Lower lobe of right lung (tissue), 2 donors: ENCODE measurements around the gene CERS3. TPM values are rescaled to one million over a fixed set of nuclear protein-coding genes. Genes with fewer than 3 reads are reported as not detected.

Source experiments
- ATAC-seq, 2 donors: fragments of 200-7000 bp; cut with Tn5 transposase; one replicate each; pipeline ENCODE4 v1.9.1; 2020 to 2022; ENCODE audit warnings: mild to moderate bottlenecking in 2 of 2, moderate library complexity in 2 of 2
- DNase-seq: peaks from one replicate; pipeline ENCODE4 v3.0.0-alpha.2; 2020
- H3K27ac ChIP-seq: fragments of 200-600 bp; one replicate; pipeline ENCODE4 v1.8.0; 2022
- H3K27me3 ChIP-seq: fragments of 200-600 bp; one replicate; pipeline ENCODE4 v1.8.0; 2022; ENCODE audit warnings: low read depth
- H3K36me3 ChIP-seq: fragments of 200-600 bp; one replicate; pipeline ENCODE4 v1.8.0; 2022; ENCODE audit warnings: mild to moderate bottlenecking
- H3K4me1 ChIP-seq: fragments of 200-600 bp; one replicate; pipeline ENCODE4 v1.8.0; 2022
- H3K4me3 ChIP-seq: fragments of 200-600 bp; one replicate; pipeline ENCODE4 v1.8.0; 2022; ENCODE audit warnings: mild to moderate bottlenecking
- H3K9me3 ChIP-seq: fragments of 200-600 bp; one replicate; pipeline ENCODE4 v1.8.0; 2022
- intact Hi-C: fragments of 100-400 bp; cut with DNase I; formaldehyde crosslinking; loops from one replicate; pipeline ENCODE4 v1.11.0; 2022
- total RNA-seq: library from RNA; stranded (reverse); fragmentation: NEBNext Ultra II Directional; extraction: Animal tissue kit (Norgen Biotek cat#: 25700); gene quantifications from one replicate; pipeline ENCODE4 v1.2.1, GENCODE V29; 2021
- TF ChIP-seq, protein P1 (sequence below): fragments of 200-600 bp; IDR thresholded peaks from one replicate; pipeline ENCODE4 v1.8.0; 2022; ENCODE audit warnings: antibody characterized with exemption, mild to moderate bottlenecking
- donor health status: DM: no; HTN: yes; CAD: no; lungs with severe emphysema.

CERS3 gene
- total RNA-seq, 1 donor from 2014 or later = not detected

DNA sequence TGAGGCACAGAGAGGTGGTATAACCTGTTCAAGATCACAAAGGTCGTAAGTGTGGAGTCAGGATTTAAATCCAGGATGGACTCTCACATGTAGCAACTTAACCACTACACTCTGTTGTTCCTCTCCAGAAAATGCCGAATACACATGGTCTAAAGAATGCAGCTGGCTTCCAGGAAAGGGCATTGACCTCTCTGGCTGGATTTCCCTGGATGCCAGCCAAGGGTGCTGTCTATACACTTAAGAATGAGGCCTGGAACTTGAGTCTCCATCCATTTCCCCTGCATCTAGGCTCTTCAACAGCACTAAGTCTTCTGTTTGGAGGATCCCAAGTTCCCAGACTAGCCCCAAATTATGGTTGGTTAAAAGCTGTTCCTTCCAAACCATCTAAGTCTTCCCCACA lies 60.5 kb downstream of the CERS3 start:
- ATAC-seq (peak; percentile 44 to 58), DNase-seq (no peak)
- no peaks in the 10 kb centered on the region for H3K4me1 ChIP-seq
- H3K36me3 ChIP-seq = no peaks in the 10 kb centered on the region
- TF ChIP-seq, protein P1, sequence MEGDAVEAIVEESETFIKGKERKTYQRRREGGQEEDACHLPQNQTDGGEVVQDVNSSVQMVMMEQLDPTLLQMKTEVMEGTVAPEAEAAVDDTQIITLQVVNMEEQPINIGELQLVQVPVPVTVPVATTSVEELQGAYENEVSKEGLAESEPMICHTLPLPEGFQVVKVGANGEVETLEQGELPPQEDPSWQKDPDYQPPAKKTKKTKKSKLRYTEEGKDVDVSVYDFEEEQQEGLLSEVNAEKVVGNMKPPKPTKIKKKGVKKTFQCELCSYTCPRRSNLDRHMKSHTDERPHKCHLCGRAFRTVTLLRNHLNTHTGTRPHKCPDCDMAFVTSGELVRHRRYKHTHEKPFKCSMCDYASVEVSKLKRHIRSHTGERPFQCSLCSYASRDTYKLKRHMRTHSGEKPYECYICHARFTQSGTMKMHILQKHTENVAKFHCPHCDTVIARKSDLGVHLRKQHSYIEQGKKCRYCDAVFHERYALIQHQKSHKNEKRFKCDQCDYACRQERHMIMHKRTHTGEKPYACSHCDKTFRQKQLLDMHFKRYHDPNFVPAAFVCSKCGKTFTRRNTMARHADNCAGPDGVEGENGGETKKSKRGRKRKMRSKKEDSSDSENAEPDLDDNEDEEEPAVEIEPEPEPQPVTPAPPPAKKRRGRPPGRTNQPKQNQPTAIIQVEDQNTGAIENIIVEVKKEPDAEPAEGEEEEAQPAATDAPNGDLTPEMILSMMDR = no peak
- H3K27me3 ChIP-seq = no peaks in the 10 kb centered on the region
- no peaks in the 10 kb centered on the region for H3K9me3 ChIP-seq
- H3K4me3 ChIP-seq = no peak overlapping the region
- H3K27ac ChIP-seq = no peak overlapping the region
- intact Hi-C loops = no loop called here

DNA sequence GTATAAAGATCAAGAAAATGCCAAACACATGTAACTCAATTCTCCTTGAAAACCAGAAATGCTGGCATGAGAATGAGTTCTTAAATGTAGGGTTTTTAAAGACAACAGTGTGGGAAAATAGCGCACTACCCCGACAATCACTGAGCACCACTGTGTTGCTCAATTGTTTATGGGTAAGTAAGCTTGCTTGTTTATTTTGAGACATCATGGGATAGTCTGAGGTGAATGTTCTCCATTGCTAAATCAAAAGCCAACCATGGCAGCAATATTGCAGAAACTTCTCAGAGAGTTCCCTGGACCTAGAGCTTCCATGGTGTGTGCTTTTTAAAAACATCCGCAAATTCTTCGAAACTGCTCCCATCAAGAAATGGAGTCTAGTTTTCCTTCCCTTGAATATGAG lies 62.7 kb downstream of the CERS3 start:
- Histone ChIP-seq H3K9me3 (no peaks in the 10 kb centered on the region), H3K27ac (no peak overlapping the region), H3K4me3 (no peak overlapping the region), H3K36me3 (no peaks in the 10 kb centered on the region), H3K27me3 (no peaks in the 10 kb centered on the region), H3K4me1 (no peaks in the 10 kb centered on the region)
- DNase-seq = no peak
- TF ChIP-seq, protein P1 = no peak
- ATAC-seq = no peak
- intact Hi-C loops = no loop called here

- H3K4me1 ChIP-seq = no peaks in the 10 kb centered on the region
- ATAC-seq = no peak
- no peak for DNase-seq
- intact Hi-C loops = no loop called here
- no peaks in the 10 kb centered on the region for H3K9me3 ChIP-seq
- H3K27me3 ChIP-seq = no peaks in the 10 kb centered on the region
- no peak overlapping the region for H3K4me3 ChIP-seq
- H3K27ac ChIP-seq = no peak overlapping the region
- TF ChIP-seq, protein P1 = no peak
- no peaks in the 10 kb centered on the region for H3K36me3 ChIP-seq
Measured at GRCh38 chr15:100464888-100465287, 63.9 kb downstream of the CERS3 start.

- ATAC-seq = no peak
- H3K27ac ChIP-seq = no peak overlapping the region
- no peak for DNase-seq
- no peaks in the 10 kb centered on the region for H3K9me3 ChIP-seq
- intact Hi-C loops = no loop called here
- no peaks in the 10 kb centered on the region for H3K36me3 ChIP-seq
- H3K4me1 ChIP-seq = no peaks in the 10 kb centered on the region
- TF ChIP-seq, protein P1 = no peak
- H3K4me3 ChIP-seq = no peak overlapping the region
- no peaks in the 10 kb centered on the region for H3K27me3 ChIP-seq
Measured at GRCh38 chr15:100464256-100464655, 64.5 kb downstream of the CERS3 start.

DNA sequence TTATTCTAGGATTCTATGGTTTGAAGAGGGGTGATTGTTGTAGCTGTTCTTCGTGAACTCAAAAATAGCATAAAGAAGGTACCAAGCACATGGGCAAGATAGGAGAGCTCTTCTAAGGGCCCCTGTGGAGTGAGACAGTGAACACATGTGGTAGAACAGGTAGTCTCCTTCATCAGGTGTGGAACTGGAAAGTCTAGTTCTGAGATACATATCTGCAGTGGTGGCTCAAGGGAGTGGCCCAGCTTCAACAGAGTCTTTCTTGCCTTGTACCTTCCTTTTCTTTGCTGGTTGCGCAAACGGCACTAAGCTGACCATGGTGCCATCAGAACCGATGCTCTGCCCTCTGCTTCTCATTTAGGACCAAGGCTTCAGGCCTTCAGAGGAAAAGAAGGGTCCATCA lies 65.2 kb downstream of the CERS3 start:
- Histone ChIP-seq H3K4me3 (no peak overlapping the region), H3K4me1 (no peaks in the 10 kb centered on the region), H3K27ac (no peak overlapping the region), H3K27me3 (no peaks in the 10 kb centered on the region), H3K9me3 (no peaks in the 10 kb centered on the region), H3K36me3 (no peaks in the 10 kb centered on the region)
- TF ChIP-seq, protein P1 = no peak
- intact Hi-C loops = no loop called here
- ATAC-seq (no peak), DNase-seq (no peak)

DNA sequence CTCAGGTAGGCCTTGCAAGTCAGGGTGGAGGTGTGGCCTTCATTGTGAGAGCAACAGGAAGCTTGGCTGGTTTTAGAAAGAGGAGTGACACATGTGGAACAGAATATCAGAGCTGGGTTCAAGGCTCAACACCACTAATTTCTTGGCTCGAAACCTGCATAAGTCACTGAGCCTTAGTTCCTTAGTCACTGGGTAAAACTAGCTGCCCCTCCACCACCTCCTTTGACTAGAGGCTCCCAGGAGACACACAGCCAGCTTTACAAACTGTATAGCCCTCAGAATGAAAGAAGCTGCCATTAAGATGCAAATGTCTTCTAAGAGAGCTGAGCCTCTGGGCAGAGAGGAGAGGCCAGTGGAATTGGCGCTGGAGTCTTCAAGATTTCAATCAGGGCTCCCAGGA lies 67.7 kb downstream of the CERS3 start:
- Histone ChIP-seq H3K27ac (no peak overlapping the region), H3K9me3 (peaks cover 5% of the 10 kb centered on the region), H3K36me3 (no peaks in the 10 kb centered on the region), H3K4me1 (no peaks in the 10 kb centered on the region), H3K27me3 (no peaks in the 10 kb centered on the region), H3K4me3 (no peak overlapping the region)
- intact Hi-C loops = no loop called here
- TF ChIP-seq, protein P1 = no peak
- ATAC-seq (no peak), DNase-seq (no peak)
